ENCODE measurements around the gene WWOX. TPM values are rescaled to one million over a fixed set of nuclear protein-coding genes. Genes with fewer than 3 reads are reported as not detected.

Gene WWOX
- total and polyA plus RNA-seq, 7 donors: 7.1 to 46.8 (median 16.1) TPM

DNA sequence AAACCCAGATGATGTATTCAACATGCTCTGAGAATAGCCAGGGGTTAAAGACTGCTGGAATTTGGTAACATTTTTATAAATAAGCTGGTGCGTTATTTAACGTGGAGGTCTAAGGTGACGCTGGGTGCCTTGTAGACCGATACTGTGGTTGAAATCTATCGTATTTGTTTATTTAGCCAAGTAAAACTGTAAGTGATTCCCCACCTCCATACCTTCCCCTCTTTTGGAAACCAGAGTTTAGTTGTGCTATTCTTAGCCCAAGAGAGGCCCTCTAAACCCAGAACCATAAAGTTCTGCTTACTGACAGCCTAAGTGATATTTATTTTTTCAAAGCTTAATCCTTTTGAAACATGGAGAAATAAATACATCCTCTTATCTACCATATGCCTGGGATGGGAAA, 744.5 kb downstream of the WWOX start:
- intact Hi-C loops (cut with DNase I): no loop called here
- Histone ChIP-seq H3K4me1 (peaks cover 0 to 25% (median 21%) of the 10 kb centered on the region in 4 donors), H3K4me3 (no peak overlapping the region), H3K36me3 (no peaks in the 10 kb centered on the region), H3K27me3 (no peaks in the 10 kb centered on the region), H3K27ac (no peak overlapping the region), H3K9me3 (no peaks in the 10 kb centered on the region)
- 87 to 89% methylated on average over 5 of the region's 5 CpGs for WGBS, 2 donors
- TF ChIP-seq EP300 (IDR thresholded peaks at IDR 0.05) (no peak), POLR2A (IDR thresholded peaks at IDR 0.05) (no peak), POLR2AphosphoS5 (IDR thresholded peaks at IDR 0.05) (no peak)
- TF ChIP-seq, protein P1, sequence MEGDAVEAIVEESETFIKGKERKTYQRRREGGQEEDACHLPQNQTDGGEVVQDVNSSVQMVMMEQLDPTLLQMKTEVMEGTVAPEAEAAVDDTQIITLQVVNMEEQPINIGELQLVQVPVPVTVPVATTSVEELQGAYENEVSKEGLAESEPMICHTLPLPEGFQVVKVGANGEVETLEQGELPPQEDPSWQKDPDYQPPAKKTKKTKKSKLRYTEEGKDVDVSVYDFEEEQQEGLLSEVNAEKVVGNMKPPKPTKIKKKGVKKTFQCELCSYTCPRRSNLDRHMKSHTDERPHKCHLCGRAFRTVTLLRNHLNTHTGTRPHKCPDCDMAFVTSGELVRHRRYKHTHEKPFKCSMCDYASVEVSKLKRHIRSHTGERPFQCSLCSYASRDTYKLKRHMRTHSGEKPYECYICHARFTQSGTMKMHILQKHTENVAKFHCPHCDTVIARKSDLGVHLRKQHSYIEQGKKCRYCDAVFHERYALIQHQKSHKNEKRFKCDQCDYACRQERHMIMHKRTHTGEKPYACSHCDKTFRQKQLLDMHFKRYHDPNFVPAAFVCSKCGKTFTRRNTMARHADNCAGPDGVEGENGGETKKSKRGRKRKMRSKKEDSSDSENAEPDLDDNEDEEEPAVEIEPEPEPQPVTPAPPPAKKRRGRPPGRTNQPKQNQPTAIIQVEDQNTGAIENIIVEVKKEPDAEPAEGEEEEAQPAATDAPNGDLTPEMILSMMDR (IDR thresholded peaks at IDR 0.05): no peak
- DNase-seq: no peak

DNA sequence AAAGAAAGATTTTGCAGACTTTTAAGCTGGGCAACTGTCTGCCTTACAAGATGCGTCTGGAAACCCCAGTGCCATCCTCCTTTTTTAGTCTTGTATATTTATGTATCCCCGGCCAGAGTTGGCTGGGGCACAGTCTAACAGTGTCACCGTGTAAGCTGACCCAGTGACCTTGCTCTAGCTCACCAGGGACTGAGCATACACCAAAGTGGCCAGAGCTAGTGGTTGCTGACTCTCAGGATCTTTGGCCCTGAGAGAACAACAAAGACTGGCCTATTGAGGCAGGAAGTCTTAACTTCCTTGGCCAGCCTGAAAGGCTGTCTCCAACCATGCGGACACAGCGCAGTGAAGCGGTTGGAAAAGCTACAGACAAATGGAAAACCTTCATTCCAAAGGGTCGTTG, 745.2 kb downstream of the WWOX start:
- Histone ChIP-seq H3K4me1 (peaks cover 0 to 25% (median 21%) of the 10 kb centered on the region in 4 donors), H3K9me3 (no peaks in the 10 kb centered on the region), H3K27me3 (no peaks in the 10 kb centered on the region), H3K27ac (no peak overlapping the region), H3K36me3 (no peaks in the 10 kb centered on the region), H3K4me3 (no peak overlapping the region)
- intact Hi-C loops (cut with DNase I): no loop called here
- DNase-seq: no peak
- 81 to 84% methylated on average over 7 of the region's 7 CpGs for WGBS, 2 donors
- TF ChIP-seq POLR2A (IDR thresholded peaks at IDR 0.05) (no peak), EP300 (IDR thresholded peaks at IDR 0.05) (no peak), POLR2AphosphoS5 (IDR thresholded peaks at IDR 0.05) (no peak)
- TF ChIP-seq, protein P1 (IDR thresholded peaks at IDR 0.05): no peak

DNA sequence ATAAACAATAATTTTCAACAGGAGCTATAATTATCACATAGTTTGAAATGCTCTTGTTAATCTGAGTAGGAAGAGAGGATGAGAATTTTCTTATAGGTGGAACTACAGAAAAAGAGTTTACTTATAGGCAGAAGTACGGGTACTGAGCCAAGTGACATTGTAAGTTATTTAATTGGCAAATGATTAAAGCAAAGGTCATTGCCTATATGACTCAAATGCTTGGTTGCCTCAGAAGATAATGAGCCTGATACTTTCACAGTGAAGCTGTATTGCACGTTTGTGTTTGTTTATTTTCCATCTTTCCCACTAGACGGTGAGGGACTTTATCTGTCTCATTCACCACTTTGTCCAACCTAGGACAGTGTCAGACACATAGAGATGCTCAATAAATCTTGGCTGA, 751.8 kb downstream of the WWOX start:
- no peaks in the 10 kb centered on the region for H3K36me3 ChIP-seq
- no peaks in the 10 kb centered on the region for H3K4me1 ChIP-seq
- no peaks in the 10 kb centered on the region for H3K9me3 ChIP-seq
- no peaks in the 10 kb centered on the region for H3K27me3 ChIP-seq
- no peak overlapping the region for H3K4me3 ChIP-seq
- intact Hi-C loops (cut with DNase I): no loop called here
- TF ChIP-seq POLR2AphosphoS5 (IDR thresholded peaks at IDR 0.05): no peak
- TF ChIP-seq, protein P1 (IDR thresholded peaks at IDR 0.05): no peak
- no peak for TF ChIP-seq POLR2A (IDR thresholded peaks at IDR 0.05)
- no peak for TF ChIP-seq EP300 (IDR thresholded peaks at IDR 0.05)
- 15 to 55% methylated on average over 3 of the region's 3 CpGs for WGBS, 2 donors
- no peak for DNase-seq
- H3K27ac ChIP-seq: no peak overlapping the region

DNA sequence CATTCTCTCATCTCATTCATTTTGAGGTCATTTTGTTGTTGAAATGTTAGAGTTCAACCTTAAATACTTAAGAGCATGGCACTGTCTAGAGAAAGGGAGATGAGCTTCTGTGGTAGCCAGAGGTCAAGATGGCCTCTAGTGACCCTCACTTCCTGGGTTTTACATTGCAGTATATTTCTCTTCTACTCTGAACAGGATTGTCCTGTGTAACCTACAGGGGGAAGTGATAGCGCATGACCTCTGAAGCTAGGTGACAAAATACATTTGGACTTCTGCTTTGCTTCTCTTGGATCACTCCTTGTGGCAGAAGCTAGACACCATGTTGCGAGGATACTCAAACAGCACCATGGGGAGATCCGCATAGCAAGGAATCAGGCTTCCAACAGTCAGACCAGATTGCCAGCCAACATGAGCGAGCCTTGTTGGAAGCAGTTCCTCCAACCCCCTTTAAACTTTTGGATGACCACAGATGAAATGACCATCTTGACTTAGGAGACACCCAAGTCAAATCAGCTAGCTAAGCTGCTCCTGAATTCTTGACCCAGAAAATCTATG, 752.7 kb downstream of the WWOX start:
- H3K36me3 ChIP-seq: no peaks in the 10 kb centered on the region
- TF ChIP-seq, protein P1 (IDR thresholded peaks at IDR 0.05): no peak
- TF ChIP-seq EP300 (IDR thresholded peaks at IDR 0.05) (no peak), POLR2AphosphoS5 (IDR thresholded peaks at IDR 0.05) (no peak), POLR2A (IDR thresholded peaks at IDR 0.05) (no peak)
- no peaks in the 10 kb centered on the region for H3K4me1 ChIP-seq
- H3K4me3 ChIP-seq: no peak overlapping the region
- no peak for DNase-seq
- H3K27me3 ChIP-seq: no peaks in the 10 kb centered on the region
- H3K27ac ChIP-seq: no peak overlapping the region
- WGBS, 2 donors: 97% methylated on average over 4 of the region's 4 CpGs
- H3K9me3 ChIP-seq: no peaks in the 10 kb centered on the region
- intact Hi-C loops (cut with DNase I): no loop called here

DNA sequence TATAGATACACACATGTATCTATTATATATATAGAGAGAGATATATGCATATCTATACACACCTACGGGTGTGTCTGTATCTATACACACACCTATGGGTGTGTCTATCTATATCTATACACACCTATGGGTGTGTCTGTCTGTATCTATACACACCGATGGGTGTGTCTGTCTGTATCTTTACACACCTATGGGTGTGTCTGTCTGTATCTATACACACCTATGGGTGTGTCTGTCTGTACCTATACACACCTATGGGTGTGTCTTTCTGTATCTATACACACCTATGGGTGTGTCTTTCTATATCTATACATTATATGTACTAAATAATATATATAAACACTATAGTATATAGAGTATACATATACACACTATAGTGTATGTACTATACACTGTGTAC, 762.6 kb downstream of the WWOX start:
- H3K4me1 ChIP-seq: peaks cover 0 to 6% (median 0%) of the 10 kb centered on the region in 4 donors
- H3K9me3 ChIP-seq: no peaks in the 10 kb centered on the region
- no peaks in the 10 kb centered on the region for H3K36me3 ChIP-seq
- DNase-seq: no peak
- H3K4me3 ChIP-seq: no peak overlapping the region
- no peaks in the 10 kb centered on the region for H3K27me3 ChIP-seq
- TF ChIP-seq POLR2AphosphoS5 (IDR thresholded peaks at IDR 0.05) (no peak), EP300 (IDR thresholded peaks at IDR 0.05) (no peak), POLR2A (IDR thresholded peaks at IDR 0.05) (no peak)
- TF ChIP-seq, protein P1 (IDR thresholded peaks at IDR 0.05): no peak
- 40 to 86% methylated on average over 2 of the region's 2 CpGs for WGBS, 2 donors
- intact Hi-C loops (cut with DNase I): no loop called here
- no peak overlapping the region for H3K27ac ChIP-seq
